Skeletal muscle satellite cell (primary cell): ENCODE data around the gene CMTM6.
A peak's percentile ranks its signal among the peaks of the same experiment; 100 is the strongest.
"Not testable (repeated sequence)": the region's sequence is repeated elsewhere in the genome, so short reads cannot be mapped to it uniquely, and the experiment has no call there.

Experiments
- H3K27me3 ChIP-seq: 2 replicates; pipeline ENCODE4 v1.7.0; 2013; ENCODE audit warnings: low read length; ENCODE audit not compliant: control insufficient read depth, insufficient read depth
- H3K36me3 ChIP-seq: 2 replicates; pipeline ENCODE4 v1.7.0; 2013; ENCODE audit warnings: mild to moderate bottlenecking, control low read depth, low read length; ENCODE audit not compliant: insufficient read depth
- H3K4me1 ChIP-seq: 2 replicates; pipeline ENCODE4 v1.7.0; 2013; ENCODE audit warnings: low read length; ENCODE audit not compliant: control insufficient read depth, insufficient read depth
- H3K4me2 ChIP-seq: 2 replicates; pipeline ENCODE4 v1.7.0; 2013; ENCODE audit warnings: mild to moderate bottlenecking, low read length
- H3K4me3 ChIP-seq: 2 replicates; pipeline ENCODE4 v1.7.0; 2013; ENCODE audit warnings: low read length
- H3K9ac ChIP-seq: 2 replicates; pipeline ENCODE4 v1.7.0; 2013; ENCODE audit warnings: mild to moderate bottlenecking, low read depth, low read length, moderate library complexity
- H3K9me3 ChIP-seq: replicated peaks from 2 replicates; pipeline ENCODE4 v1.7.0; 2013; ENCODE audit warnings: mild to moderate bottlenecking, control low read depth, low read length

The CMTM6 gene

DNA sequence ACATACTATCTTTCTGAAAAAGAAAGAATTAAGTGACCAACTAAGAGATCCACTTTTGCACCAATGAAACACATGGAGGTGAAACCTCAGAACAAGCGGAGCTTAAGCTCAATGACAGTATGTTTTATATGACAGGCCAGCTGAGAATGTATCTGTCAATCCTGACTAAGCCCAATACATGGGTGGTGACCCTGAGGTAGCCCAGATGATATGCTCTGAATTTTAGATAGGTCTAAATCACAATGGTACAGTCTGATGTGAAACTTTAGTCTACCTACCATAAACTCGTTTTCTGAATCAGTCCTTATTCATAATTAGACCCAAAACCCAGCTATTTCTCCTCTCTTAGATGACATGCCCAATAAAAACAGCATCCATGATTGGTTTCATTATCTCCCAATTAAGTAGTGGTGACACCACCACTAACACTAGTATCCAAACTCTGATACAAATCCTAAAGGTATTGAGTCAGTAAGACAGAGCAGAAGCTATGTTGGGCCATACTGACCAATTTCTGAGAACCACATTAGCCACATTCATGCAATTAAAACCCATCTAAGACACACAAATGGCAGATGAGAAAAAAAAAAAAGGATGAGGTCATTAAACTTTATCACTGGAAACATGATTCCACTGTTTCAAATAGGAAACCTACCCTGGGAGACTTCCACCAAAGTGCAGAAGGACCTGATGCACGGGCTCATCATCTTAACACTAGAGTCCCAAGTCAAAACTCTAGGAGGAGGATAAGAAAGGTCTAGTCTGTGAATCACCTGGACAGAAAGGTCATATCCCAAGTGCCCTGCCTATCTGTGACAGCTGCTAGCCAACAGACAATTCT is 20.6 kb downstream of the CMTM6 start:
- Histone ChIP-seq H3K4me2 (no peak overlapping the region), H3K9me3 (no peaks in the 10 kb centered on the region), H3K36me3 (peaks cover 31% of the 10 kb centered on the region), H3K9ac (no peak overlapping the region), H3K4me1 (peaks cover 11% of the 10 kb centered on the region), H3K4me3 (no peak overlapping the region), H3K27me3 (no peaks in the 10 kb centered on the region)

DNA sequence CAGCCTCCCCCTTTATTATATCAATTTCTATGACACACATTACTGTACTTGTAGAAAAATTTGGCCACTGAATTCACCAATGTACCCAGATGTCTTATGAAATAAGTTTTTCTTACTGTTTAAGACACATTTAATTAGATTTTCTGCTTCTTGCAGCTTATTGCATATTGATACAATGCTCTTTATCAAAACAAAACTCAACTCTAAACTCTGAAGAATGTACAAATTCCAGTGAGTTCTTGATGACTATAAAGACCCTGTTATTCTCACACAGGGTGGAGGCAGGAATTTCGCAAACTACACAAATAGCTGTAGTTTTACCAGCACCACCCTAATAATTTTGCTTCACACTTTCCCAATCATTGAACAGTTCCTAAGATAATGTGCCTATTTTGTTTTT is 22.0 kb downstream of the CMTM6 start:
- H3K4me2 ChIP-seq, result no peak overlapping the region
- H3K9me3 ChIP-seq, result no peaks in the 10 kb centered on the region
- no peak overlapping the region for H3K4me3 ChIP-seq
- no peak overlapping the region for H3K9ac ChIP-seq
- peaks cover 11% of the 10 kb centered on the region for H3K4me1 ChIP-seq
- H3K36me3 ChIP-seq, result peaks cover 21% of the 10 kb centered on the region
- H3K27me3 ChIP-seq, result no peaks in the 10 kb centered on the region

DNA sequence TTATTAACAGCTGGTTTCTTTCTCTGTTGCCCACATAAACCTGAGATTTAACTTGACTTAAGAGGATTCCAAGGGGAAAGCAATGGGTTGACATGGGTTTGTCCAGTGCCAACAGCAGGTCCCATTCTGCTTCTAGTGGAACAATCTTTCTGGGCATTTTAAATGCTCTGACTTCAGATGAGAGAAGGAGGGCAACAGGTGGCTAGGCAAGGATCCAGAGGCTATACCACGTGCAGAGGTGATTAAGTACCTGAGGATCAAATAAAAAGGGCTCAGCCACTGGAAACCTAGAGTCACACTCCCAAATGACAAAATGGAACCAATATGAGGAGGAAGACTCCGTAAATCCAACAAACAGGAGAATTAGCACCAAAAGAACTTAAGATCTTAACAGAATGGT is 28.5 kb downstream of the CMTM6 start:
- no peak overlapping the region for H3K9ac ChIP-seq
- peaks cover 9% of the 10 kb centered on the region for H3K36me3 ChIP-seq
- H3K4me1 ChIP-seq, result peaks cover 20% of the 10 kb centered on the region

GRCh38 chr3:32472151-32472550 is 30.5 kb downstream of the CMTM6 start:
- H3K9me3 ChIP-seq, H3K4me2 ChIP-seq, H3K4me3 ChIP-seq, H3K36me3 ChIP-seq, H3K9ac ChIP-seq, H3K27me3 ChIP-seq: not testable (repeated sequence)
- H3K4me1 ChIP-seq, result peaks cover 27% of the 10 kb centered on the region

More for the DNA sequence above, 28.5 kb downstream of the CMTM6 start:
- Histone ChIP-seq H3K27me3 (no peaks in the 10 kb centered on the region), H3K9me3 (no peaks in the 10 kb centered on the region), H3K4me2 (no peak overlapping the region), H3K4me3 (no peak overlapping the region)

GRCh38 chr3:32471246-32471645 is 31.4 kb downstream of the CMTM6 start:
- H3K9me3 ChIP-seq, result no peaks in the 10 kb centered on the region
- no peak overlapping the region for H3K4me2 ChIP-seq
- no peaks in the 10 kb centered on the region for H3K27me3 ChIP-seq
- no peak overlapping the region for H3K4me3 ChIP-seq
- H3K36me3 ChIP-seq, result peaks cover 6% of the 10 kb centered on the region
- peaks cover 27% of the 10 kb centered on the region for H3K4me1 ChIP-seq
- H3K9ac ChIP-seq, result no peak overlapping the region

DNA sequence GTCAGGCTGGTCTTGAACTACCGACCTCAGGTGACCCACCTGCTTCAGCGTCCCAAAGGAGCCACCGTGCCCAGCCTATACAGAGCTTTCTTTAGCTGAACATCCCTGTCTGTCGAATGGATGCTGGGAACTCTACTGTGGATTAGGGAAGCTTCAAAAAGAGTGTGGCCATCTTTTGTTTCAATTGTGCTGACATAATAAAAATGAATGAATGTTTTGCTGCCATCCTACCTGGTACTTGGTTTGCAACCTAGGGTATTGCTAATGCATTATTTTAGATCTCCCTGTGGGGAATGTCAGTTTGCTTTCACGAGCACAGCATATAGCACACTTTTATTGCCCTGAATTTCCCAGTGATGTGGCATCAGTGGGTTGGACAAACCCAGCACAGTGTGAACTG is 32.3 kb downstream of the CMTM6 start:
- Histone ChIP-seq H3K4me3 (no peak overlapping the region), H3K36me3 (peaks cover 6% of the 10 kb centered on the region), H3K4me2 (no peak overlapping the region), H3K27me3 (no peaks in the 10 kb centered on the region), H3K9ac (no peak overlapping the region), H3K4me1 (peaks cover 27% of the 10 kb centered on the region), H3K9me3 (no peaks in the 10 kb centered on the region)

GRCh38 chr3:32469151-32469874 is 33.3 kb downstream of the CMTM6 start:
- peaks cover 6% of the 10 kb centered on the region for H3K36me3 ChIP-seq

DNA sequence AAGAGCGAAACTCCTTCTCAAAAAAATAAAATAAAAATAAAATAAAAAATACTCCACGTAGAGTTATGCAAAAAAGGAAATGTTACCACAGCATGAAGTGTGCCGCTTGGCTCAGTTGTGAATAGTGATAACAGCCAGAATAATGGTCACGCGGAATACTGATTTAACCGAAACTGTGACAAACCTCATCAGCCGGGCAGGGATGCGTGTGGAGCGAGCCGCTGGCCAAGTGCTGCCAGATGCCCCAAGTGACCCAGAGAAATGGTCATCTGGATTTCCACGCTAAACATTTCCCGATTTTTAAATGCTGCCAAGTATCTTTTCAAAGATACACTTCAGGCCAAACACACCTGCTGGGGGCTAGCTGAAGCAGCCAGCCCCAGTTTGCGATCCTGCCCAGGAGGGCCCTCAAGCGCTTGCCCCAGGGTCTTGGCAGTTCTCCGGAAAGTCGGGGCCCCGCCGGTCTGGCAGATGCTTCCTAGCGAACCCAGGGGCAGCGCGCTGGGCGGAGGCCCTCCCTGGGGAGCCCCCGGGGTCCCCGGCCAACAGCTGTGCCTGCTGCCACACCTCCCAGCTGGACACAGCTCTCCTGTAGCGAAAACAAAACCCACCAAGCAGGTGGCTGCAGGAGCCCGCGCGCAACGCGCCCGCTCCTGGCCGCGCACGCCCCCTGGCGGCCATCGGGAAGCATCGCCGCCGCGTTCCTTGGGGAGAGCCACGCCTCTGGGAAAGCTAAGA is 35.1 kb downstream of the CMTM6 start:
- H3K36me3 ChIP-seq, result peaks cover 6% of the 10 kb centered on the region
- H3K9me3 ChIP-seq, result no peaks in the 10 kb centered on the region
- no peak overlapping the region for H3K9ac ChIP-seq
- peak overlapping the region; percentile 83 for H3K4me2 ChIP-seq
- H3K4me1 ChIP-seq, result peaks cover 20% of the 10 kb centered on the region
- no peaks in the 10 kb centered on the region for H3K27me3 ChIP-seq
- H3K4me3 ChIP-seq, result peak overlapping the region; percentile 61

More at GRCh38 chr3:32469151-32469874, 33.3 kb downstream of the CMTM6 start:
- H3K9me3 ChIP-seq, result no peaks in the 10 kb centered on the region
- H3K4me2 ChIP-seq, result peak overlapping the region; percentile 20
- H3K4me3 ChIP-seq, result no peak overlapping the region
- H3K9ac ChIP-seq, result no peak overlapping the region
- H3K27me3 ChIP-seq, result no peaks in the 10 kb centered on the region
- peaks cover 27% of the 10 kb centered on the region for H3K4me1 ChIP-seq

DNA sequence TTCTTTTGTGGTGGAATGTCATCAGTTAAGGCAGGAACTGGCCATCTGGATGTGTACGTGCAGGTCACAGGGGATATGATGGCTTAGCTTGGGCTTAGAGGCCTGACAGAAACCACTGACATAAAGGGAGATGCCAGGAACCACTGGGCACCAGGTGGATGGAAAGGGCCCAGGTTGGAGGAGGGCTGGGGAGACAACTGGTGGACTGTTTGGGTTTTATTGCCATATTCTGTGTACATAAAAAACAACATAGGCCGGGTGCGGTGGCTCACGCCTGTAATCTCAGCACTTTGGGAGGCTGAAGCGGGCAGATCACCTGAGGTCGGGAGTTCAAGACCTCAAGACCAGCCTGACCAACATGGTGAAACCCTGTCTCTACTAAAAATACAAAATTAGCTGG is 35.8 kb downstream of the CMTM6 start:
- not testable (repeated sequence) for H3K9ac ChIP-seq, H3K36me3 ChIP-seq, H3K4me2 ChIP-seq, H3K4me3 ChIP-seq, H3K27me3 ChIP-seq, H3K9me3 ChIP-seq
- H3K4me1 ChIP-seq, result peaks cover 19% of the 10 kb centered on the region

- not testable (repeated sequence) for H3K4me2 ChIP-seq, H3K4me3 ChIP-seq, H3K9ac ChIP-seq, H3K9me3 ChIP-seq, H3K27me3 ChIP-seq, H3K36me3 ChIP-seq
- peaks cover 12% of the 10 kb centered on the region for H3K4me1 ChIP-seq
These were observed 37.9 kb downstream of the CMTM6 start for GRCh38 chr3:32464726-32465125.

GRCh38 chr3:32463415-32463814 is 39.2 kb downstream of the CMTM6 start:
- not testable (repeated sequence) for H3K4me1 ChIP-seq, H3K4me2 ChIP-seq, H3K9me3 ChIP-seq, H3K27me3 ChIP-seq, H3K9ac ChIP-seq, H3K36me3 ChIP-seq, H3K4me3 ChIP-seq
